Cardiac muscle cell (in vitro differentiated cells and primary cell): ENCODE results near the gene MBTD1. TPM values are rescaled to one million over a fixed set of nuclear protein-coding genes. Genes with fewer than 3 reads are reported as not detected.
"Not testable (repeated sequence)": the region's sequence is repeated elsewhere in the genome, so short reads cannot be mapped to it uniquely, and the experiment has no call there.

ENCODE experiments used
- DNase-seq, 2 donors: peaks; one replicate each; pipeline versions ENCODE4 v3.0.0 to v3.0.0-alpha.2; 2010 to 2017; ENCODE audit warnings: low read depth in 1 of 2, low spot score in 1 of 2
- H3K27ac ChIP-seq: fragments of 200-600 bp; sonication (generic); 2 replicates; pipeline ENCODE4 v1.5.1; 2016
- H3K27me3 ChIP-seq: fragments of 200-600 bp; sonication (generic); 2 replicates; pipeline ENCODE4 v1.6.0; 2016; ENCODE audit warnings: control low read depth
- H3K36me3 ChIP-seq: fragments of 200-600 bp; sonication (generic); 2 replicates; pipeline ENCODE4 v1.5.1; 2016; ENCODE audit warnings: control low read depth
- H3K4me1 ChIP-seq: fragments of 200-600 bp; sonication (generic); 2 replicates; pipeline ENCODE4 v1.8.1; 2017; ENCODE audit warnings: low read depth, mild to moderate bottlenecking, mixed run types
- H3K4me3 ChIP-seq: fragments of 200-600 bp; sonication (generic); 2 replicates; pipeline ENCODE4 v1.5.1; 2016; ENCODE audit warnings: mild to moderate bottlenecking
- H3K9me3 ChIP-seq: fragments of 200-600 bp; sonication (generic); 2 replicates; pipeline ENCODE4 v1.5.1; 2017; ENCODE audit warnings: low read depth, mild to moderate bottlenecking, control low read depth
- polyA plus RNA-seq: library from polyadenylated mRNA; unstranded; fragments of >200 nt; fragmentation: Nextera tagmentation; extraction: Ambion mirVana; gene quantifications from 2 replicates; pipeline ENCODE4 v1.2.1, GENCODE V29; 2016
- total RNA-seq: library from RNA; depleted of rRNA; stranded (reverse); fragments of >200 nt; gene quantifications from 2 replicates; pipeline ENCODE4 v1.2.3, GENCODE V29; 2016
- TF ChIP-seq, protein P1 (sequence below): IDR thresholded peaks from 2 replicates; pipeline ENCODE4 v1.5.1; 2012; ENCODE audit warnings: low read depth, mild to moderate bottlenecking, low read length

The MBTD1 gene
- total and polyA plus RNA-seq, 2 experiments from 2014 or later, result 5.9 to 25.7 TPM

DNA sequence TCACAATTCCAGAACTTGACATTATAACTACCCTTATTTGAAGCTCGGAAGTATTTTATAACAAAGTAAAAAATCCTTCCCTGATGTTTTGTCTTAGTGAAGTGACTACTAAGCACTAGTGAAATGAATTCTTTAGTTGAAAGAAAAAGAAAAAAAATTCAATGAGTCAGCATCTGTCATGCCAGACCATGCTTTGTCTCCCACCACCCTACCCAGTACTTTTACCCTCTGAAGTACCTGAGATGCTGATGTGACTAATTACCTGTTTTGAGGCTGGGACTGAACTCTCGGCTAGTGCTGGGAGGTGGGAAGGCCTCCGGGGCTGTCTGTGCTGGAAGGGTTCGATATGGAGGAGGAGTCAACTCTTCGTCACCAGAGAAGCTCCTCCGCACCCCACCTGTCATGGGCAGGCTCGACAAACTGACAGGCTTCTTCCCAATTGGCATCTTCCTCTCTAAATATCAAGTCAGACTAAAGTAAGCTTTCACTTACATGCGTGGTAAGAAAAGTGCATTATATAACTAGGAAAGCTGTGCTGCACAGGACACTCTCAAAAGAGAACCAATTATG, 74.0 kb downstream of the MBTD1 start:
- H3K27me3 ChIP-seq, result no peaks in the 10 kb centered on the region
- H3K4me1 ChIP-seq, result no peaks in the 10 kb centered on the region
- TF ChIP-seq, protein P1, sequence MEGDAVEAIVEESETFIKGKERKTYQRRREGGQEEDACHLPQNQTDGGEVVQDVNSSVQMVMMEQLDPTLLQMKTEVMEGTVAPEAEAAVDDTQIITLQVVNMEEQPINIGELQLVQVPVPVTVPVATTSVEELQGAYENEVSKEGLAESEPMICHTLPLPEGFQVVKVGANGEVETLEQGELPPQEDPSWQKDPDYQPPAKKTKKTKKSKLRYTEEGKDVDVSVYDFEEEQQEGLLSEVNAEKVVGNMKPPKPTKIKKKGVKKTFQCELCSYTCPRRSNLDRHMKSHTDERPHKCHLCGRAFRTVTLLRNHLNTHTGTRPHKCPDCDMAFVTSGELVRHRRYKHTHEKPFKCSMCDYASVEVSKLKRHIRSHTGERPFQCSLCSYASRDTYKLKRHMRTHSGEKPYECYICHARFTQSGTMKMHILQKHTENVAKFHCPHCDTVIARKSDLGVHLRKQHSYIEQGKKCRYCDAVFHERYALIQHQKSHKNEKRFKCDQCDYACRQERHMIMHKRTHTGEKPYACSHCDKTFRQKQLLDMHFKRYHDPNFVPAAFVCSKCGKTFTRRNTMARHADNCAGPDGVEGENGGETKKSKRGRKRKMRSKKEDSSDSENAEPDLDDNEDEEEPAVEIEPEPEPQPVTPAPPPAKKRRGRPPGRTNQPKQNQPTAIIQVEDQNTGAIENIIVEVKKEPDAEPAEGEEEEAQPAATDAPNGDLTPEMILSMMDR, result no peak
- DNase-seq, result no peak
- H3K9me3 ChIP-seq, result no peaks in the 10 kb centered on the region
- peak overlapping the region; percentile 4 for H3K27ac ChIP-seq
- H3K36me3 ChIP-seq, result peaks cover 43% of the 10 kb centered on the region
- H3K4me3 ChIP-seq, result no peak overlapping the region

- Histone ChIP-seq H3K27ac (peak overlapping the region; percentile 43), H3K4me1 (no peaks in the 10 kb centered on the region), H3K4me3 (no peak overlapping the region), H3K9me3 (no peaks in the 10 kb centered on the region), H3K36me3 (peaks cover 42% of the 10 kb centered on the region), H3K27me3 (no peaks in the 10 kb centered on the region)
- no peak for DNase-seq
- TF ChIP-seq, protein P1, result no peak
Observed at GRCh38 chr17:51184124-51184523, 75.7 kb downstream of the MBTD1 start.

- TF ChIP-seq, protein P1, result no peak
- no peaks in the 10 kb centered on the region for H3K9me3 ChIP-seq
- DNase-seq, result no peak
- no peaks in the 10 kb centered on the region for H3K27me3 ChIP-seq
- peaks cover 45% of the 10 kb centered on the region for H3K36me3 ChIP-seq
- H3K27ac ChIP-seq, result no peak overlapping the region
- H3K4me3 ChIP-seq, result no peak overlapping the region
- no peaks in the 10 kb centered on the region for H3K4me1 ChIP-seq
Observed at GRCh38 chr17:51180486-51180885, 79.4 kb downstream of the MBTD1 start.

- H3K27me3 ChIP-seq, DNase-seq, H3K9me3 ChIP-seq, H3K27ac ChIP-seq, H3K4me1 ChIP-seq, H3K4me3 ChIP-seq: not testable (repeated sequence)
- peaks cover 21% of the 10 kb centered on the region for H3K36me3 ChIP-seq
Observed at GRCh38 chr17:51172030-51172429, 87.8 kb downstream of the MBTD1 start.

DNA sequence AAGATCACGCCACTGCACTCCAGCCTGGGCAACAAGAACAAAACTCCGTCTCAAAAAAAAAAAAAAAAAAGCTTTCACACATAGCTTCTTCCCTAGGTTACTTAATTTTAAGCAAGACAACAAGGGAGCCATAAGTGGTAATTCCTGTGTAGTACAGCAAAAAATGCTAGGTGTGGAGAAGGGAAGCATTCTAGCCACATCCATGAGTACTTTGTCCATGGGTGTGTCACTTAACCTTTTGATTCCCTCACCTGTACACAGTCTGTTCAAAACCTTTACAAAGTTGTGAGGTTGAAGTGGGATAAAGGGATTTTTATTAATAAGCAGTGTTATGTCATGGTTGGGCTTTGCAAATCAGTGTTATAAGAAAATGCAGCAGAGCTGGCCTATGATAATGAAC, 89.1 kb downstream of the MBTD1 start:
- no peaks in the 10 kb centered on the region for H3K4me1 ChIP-seq
- DNase-seq, result no peak
- H3K9me3 ChIP-seq, result no peaks in the 10 kb centered on the region
- no peak overlapping the region for H3K27ac ChIP-seq
- TF ChIP-seq, protein P1, result no peak
- H3K4me3 ChIP-seq, result no peak overlapping the region
- H3K27me3 ChIP-seq, result no peaks in the 10 kb centered on the region
- H3K36me3 ChIP-seq, result peaks cover 21% of the 10 kb centered on the region

DNA sequence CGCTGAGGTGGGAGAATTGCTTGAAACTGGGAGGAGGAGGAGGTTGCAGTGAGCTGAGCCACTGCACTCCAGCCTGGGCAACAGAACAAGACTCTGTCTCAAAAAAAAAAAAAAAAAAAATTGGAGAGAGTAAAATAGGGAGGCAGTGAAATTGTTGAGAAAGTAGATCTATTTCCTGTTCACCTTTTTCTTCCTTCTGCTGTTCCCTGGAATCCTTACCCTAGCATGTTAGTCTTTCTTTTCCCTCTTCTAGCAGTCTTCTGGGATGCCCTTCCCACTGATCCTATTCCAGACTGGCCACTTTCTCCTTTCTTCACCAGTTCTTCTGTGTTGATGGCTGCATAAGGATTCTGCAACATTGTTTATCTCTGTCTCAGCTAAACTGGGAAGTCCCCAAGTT, 90.5 kb downstream of the MBTD1 start:
- no peak overlapping the region for H3K4me3 ChIP-seq
- H3K27ac ChIP-seq, result no peak overlapping the region
- TF ChIP-seq, protein P1, result no peak
- no peaks in the 10 kb centered on the region for H3K27me3 ChIP-seq
- H3K4me1 ChIP-seq, result no peaks in the 10 kb centered on the region
- peaks cover 21% of the 10 kb centered on the region for H3K36me3 ChIP-seq
- no peaks in the 10 kb centered on the region for H3K9me3 ChIP-seq
- DNase-seq, result no peak
